ENCODE results near the gene CORO2A. TPM values are rescaled to one million over a fixed set of nuclear protein-coding genes. Genes with fewer than 3 reads are reported as not detected.

CORO2A gene
- polyA plus RNA-seq, 1 of the 3 experiments (the other 2 are of a cell fraction) = 2.3 TPM

DNA sequence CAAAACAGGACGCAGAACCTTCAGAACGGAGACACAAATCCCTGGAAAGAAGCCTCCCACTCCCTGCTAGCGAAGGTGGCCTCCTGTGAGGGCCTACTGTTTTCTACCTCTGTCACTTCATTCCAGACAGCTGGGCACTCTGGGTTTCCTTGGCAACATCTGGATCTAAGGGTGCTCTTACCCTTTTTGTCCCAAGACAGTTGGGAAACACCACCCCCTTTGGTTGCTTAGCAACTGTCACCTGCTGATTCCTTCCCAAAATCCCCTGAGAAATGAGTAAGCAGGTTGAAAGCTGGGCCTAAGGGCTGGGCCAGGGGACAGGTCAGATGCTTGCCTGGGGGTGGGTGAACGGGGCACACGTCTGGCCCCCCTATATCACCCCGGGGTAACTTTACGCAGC is 106.5 kb downstream of the CORO2A start:
- no peak for DNase-seq
- TF ChIP-seq SMC3 (IDR thresholded peaks at IDR 0.05; ENCODE audit: low read depth, low read length) = no peak
- TF ChIP-seq TCF12 (IDR thresholded peaks at IDR 0.05) = no peak
- no peak for TF ChIP-seq TEAD4 (IDR thresholded peaks at IDR 0.05; ENCODE audit: borderline replicate concordance, insufficient read depth)
- TF ChIP-seq NFIC (IDR thresholded peaks at IDR 0.05; ENCODE audit: borderline replicate concordance) = no peak
- TF ChIP-seq, protein P1, sequence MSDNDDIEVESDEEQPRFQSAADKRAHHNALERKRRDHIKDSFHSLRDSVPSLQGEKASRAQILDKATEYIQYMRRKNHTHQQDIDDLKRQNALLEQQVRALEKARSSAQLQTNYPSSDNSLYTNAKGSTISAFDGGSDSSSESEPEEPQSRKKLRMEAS (IDR thresholded peaks at IDR 0.05; ENCODE audit: low read depth) = no peak
- TF ChIP-seq, protein P2, sequence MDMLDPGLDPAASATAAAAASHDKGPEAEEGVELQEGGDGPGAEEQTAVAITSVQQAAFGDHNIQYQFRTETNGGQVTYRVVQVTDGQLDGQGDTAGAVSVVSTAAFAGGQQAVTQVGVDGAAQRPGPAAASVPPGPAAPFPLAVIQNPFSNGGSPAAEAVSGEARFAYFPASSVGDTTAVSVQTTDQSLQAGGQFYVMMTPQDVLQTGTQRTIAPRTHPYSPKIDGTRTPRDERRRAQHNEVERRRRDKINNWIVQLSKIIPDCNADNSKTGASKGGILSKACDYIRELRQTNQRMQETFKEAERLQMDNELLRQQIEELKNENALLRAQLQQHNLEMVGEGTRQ (IDR thresholded peaks at IDR 0.05; ENCODE audit: borderline replicate concordance, low read depth, low read length) = no peak
- Histone ChIP-seq H3K4me1 (ENCODE audit: control insufficient read depth in 1 of 2, insufficient read depth in 2 of 2, low read depth in 1 of 2, low read length in 1 of 2) (peaks cover 3 to 5% of the 10 kb centered on the region in 2 experiments; a peak in 2 of 4 replicates), H3K9ac (no peak overlapping the region), H3K9me2 (no peaks in the 10 kb centered on the region), H2AFZ (ENCODE audit: low read depth) (no peak overlapping the region), H3K79me2 (ENCODE audit: insufficient read depth) (no peaks in the 10 kb centered on the region), H3K4me3 (ENCODE audit: low read depth in 2 of 2, low read length in 1 of 2) (no peak overlapping the region), H4K20me1 (ENCODE audit: insufficient read depth) (no peaks in the 10 kb centered on the region), H3K36me3 (replicated peaks in 1 of 2; ENCODE audit: control insufficient read depth in 1 of 2, insufficient read depth in 2 of 2, low read length in 1 of 2) (peaks cover 4 to 32% of the 10 kb centered on the region in 2 experiments), H3F3A (replicated peaks; ENCODE audit: insufficient read depth) (peaks cover 3% of the 10 kb centered on the region), H3K4me2 (no peak overlapping the region), H3K9me3 (no peaks in the 10 kb centered on the region), H3K27me3 (ENCODE audit: insufficient read depth) (no peaks in the 10 kb centered on the region), H3K27ac (ENCODE audit: low read depth in 2 of 2, low read length in 1 of 2) (no peak overlapping the region)
- POLR2A ChIA-PET = no interaction called here
- CTCF ChIA-PET = interaction anchor here (0.9 to 1.3 kb wide), 5 partner anchors 10 to 690 kb away, joined by 3 to 4 read pairs (median 3); no protein-coding TSS in a partner anchor
- WGBS (ENCODE audit: low lambda C conversion rate) = 93% methylated on average over 7 of the region's 7 CpGs

DNA sequence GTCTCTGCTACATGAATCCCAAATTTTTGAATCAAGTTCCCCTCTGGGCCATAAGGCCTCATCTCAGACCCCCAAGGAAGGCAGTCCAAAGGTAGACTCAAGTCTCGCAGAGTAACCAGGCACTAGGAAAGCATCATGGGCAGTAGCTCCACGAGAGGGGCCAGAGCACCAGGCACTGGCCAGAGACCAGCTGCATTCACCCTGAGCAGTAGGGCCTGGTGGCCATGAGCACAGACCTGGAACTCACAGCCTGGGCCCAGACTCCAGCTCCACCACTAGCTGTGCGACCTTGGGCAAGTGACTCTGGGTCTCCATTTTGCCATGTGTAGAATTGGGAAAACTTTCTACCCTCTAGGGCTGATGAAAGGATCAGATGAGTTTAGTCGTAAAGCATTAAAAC is 107.4 kb downstream of the CORO2A start:
- no peak overlapping the region for H3K9ac ChIP-seq
- H3K27me3 ChIP-seq (ENCODE audit: insufficient read depth) = no peaks in the 10 kb centered on the region
- no peak overlapping the region for H2AFZ ChIP-seq (ENCODE audit: low read depth)
- no peak overlapping the region for H3K27ac ChIP-seq (ENCODE audit: low read depth in 2 of 2, low read length in 1 of 2)
- WGBS (ENCODE audit: low lambda C conversion rate) = 90% methylated on average over 2 of the region's 4 CpGs
- H3K9me3 ChIP-seq = no peaks in the 10 kb centered on the region
- H3K9me2 ChIP-seq = no peaks in the 10 kb centered on the region
- no peak overlapping the region for H3K4me2 ChIP-seq
- no peaks in the 10 kb centered on the region for H4K20me1 ChIP-seq (ENCODE audit: insufficient read depth)
- no peaks in the 10 kb centered on the region for H3K79me2 ChIP-seq (ENCODE audit: insufficient read depth)
- CTCF ChIA-PET = interaction anchor here (0.9 to 1.3 kb wide), 3 partner anchors 10 to 172 kb away, joined by 3 to 4 read pairs (median 3); no protein-coding TSS in a partner anchor
- POLR2A ChIA-PET = no interaction called here
- no peak for DNase-seq
- no peak overlapping the region for H3K4me3 ChIP-seq (ENCODE audit: low read depth in 2 of 2, low read length in 1 of 2)
- TF ChIP-seq GABPA (IDR thresholded peaks at IDR 0.05; ENCODE audit: low read depth) (no peak), RFX5 (IDR thresholded peaks at IDR 0.05; ENCODE audit: low read length) (no peak), EP300 (IDR thresholded peaks at IDR 0.05; ENCODE audit: borderline replicate concordance in 1 of 2, low read depth in 1 of 2, low read length in 1 of 2) (no peak), POLR2AphosphoS5 (IDR thresholded peaks at IDR 0.05; ENCODE audit: low read depth, low read length) (no peak), TEAD4 (IDR thresholded peaks at IDR 0.05; ENCODE audit: borderline replicate concordance, insufficient read depth) (no peak), ELF1 (IDR thresholded peaks at IDR 0.05) (no peak), NRF1 (IDR thresholded peaks at IDR 0.05; ENCODE audit: low read depth, low read length) (no peak), EZH2phosphoT487 (IDR thresholded peaks at IDR 0.05; ENCODE audit: borderline replicate concordance, low read depth) (no peak), YY1 (IDR thresholded peaks at IDR 0.05; ENCODE audit: low read depth) (no peak), SIN3A (IDR thresholded peaks at IDR 0.05; ENCODE audit: borderline replicate concordance, low read depth, low read length) (no peak), FOXJ3 (CRISPR knock-in tag; IDR thresholded peaks at IDR 0.05) (no peak)
- TF ChIP-seq, protein P3, sequence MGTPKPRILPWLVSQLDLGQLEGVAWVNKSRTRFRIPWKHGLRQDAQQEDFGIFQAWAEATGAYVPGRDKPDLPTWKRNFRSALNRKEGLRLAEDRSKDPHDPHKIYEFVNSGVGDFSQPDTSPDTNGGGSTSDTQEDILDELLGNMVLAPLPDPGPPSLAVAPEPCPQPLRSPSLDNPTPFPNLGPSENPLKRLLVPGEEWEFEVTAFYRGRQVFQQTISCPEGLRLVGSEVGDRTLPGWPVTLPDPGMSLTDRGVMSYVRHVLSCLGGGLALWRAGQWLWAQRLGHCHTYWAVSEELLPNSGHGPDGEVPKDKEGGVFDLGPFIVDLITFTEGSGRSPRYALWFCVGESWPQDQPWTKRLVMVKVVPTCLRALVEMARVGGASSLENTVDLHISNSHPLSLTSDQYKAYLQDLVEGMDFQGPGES (IDR thresholded peaks at IDR 0.05; ENCODE audit: low read depth, low read length) = no peak
- TF ChIP-seq, protein P1 (IDR thresholded peaks at IDR 0.05; ENCODE audit: low read depth) = no peak
- TF ChIP-seq, protein P4, sequence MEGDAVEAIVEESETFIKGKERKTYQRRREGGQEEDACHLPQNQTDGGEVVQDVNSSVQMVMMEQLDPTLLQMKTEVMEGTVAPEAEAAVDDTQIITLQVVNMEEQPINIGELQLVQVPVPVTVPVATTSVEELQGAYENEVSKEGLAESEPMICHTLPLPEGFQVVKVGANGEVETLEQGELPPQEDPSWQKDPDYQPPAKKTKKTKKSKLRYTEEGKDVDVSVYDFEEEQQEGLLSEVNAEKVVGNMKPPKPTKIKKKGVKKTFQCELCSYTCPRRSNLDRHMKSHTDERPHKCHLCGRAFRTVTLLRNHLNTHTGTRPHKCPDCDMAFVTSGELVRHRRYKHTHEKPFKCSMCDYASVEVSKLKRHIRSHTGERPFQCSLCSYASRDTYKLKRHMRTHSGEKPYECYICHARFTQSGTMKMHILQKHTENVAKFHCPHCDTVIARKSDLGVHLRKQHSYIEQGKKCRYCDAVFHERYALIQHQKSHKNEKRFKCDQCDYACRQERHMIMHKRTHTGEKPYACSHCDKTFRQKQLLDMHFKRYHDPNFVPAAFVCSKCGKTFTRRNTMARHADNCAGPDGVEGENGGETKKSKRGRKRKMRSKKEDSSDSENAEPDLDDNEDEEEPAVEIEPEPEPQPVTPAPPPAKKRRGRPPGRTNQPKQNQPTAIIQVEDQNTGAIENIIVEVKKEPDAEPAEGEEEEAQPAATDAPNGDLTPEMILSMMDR (IDR thresholded peaks at IDR 0.05) = no peak
- peaks cover 8 to 37% of the 10 kb centered on the region in 2 experiments for H3K36me3 ChIP-seq (replicated peaks in 1 of 2; ENCODE audit: control insufficient read depth in 1 of 2, insufficient read depth in 2 of 2, low read length in 1 of 2)
- peaks cover 3 to 5% of the 10 kb centered on the region in 2 experiments; a peak in 2 of 4 replicates for H3K4me1 ChIP-seq (ENCODE audit: control insufficient read depth in 1 of 2, insufficient read depth in 2 of 2, low read depth in 1 of 2, low read length in 1 of 2)
- H3F3A ChIP-seq (replicated peaks; ENCODE audit: insufficient read depth) = peaks cover 3% of the 10 kb centered on the region
